NT2/D1 (cell line): ENCODE data around the gene P4HA2.

Source experiments
- DNase-seq: peaks from one replicate; pipeline ENCODE4 v3.0.0-alpha.2; 2011; ENCODE audit warnings: low read depth, low spot score
- H3K27me3 ChIP-seq: 2 replicates; pipeline ENCODE4 v1.6.0; 2011; ENCODE audit warnings: mild to moderate bottlenecking; ENCODE audit not compliant: insufficient read length, insufficient read depth
- H3K36me3 ChIP-seq: 2 replicates; pipeline ENCODE4 v1.6.1; 2011; ENCODE audit warnings: mild to moderate bottlenecking, low read length, mixed read lengths; ENCODE audit not compliant: insufficient read depth, insufficient read length
- H3K4me1 ChIP-seq: 2 replicates; pipeline ENCODE4 v1.5.1; 2011; ENCODE audit not compliant: insufficient read depth, insufficient read length
- H3K4me3 ChIP-seq: 2 replicates; pipeline ENCODE4 v1.5.1; 2011; ENCODE audit warnings: low read depth; ENCODE audit not compliant: insufficient read length
- H3K9ac ChIP-seq: 2 replicates; pipeline ENCODE4 v1.6.0; 2011; ENCODE audit warnings: low read depth; ENCODE audit not compliant: insufficient read length
- H3K9me3 ChIP-seq: 2 replicates; pipeline ENCODE4 v1.5.1; 2011; ENCODE audit warnings: mild to moderate bottlenecking, low read length; ENCODE audit not compliant: insufficient read depth
- SUZ12 ChIP-seq: IDR thresholded peaks from 2 replicates; pipeline ENCODE4 v1.6.1; 2011; ENCODE audit not compliant: insufficient read length, insufficient read depth; ENCODE audit errors: extremely low read depth
- YY1 ChIP-seq: IDR thresholded peaks from 2 replicates; pipeline ENCODE4 v1.6.1; 2011; ENCODE audit not compliant: insufficient read length, insufficient read depth
- ZNF274 ChIP-seq: IDR thresholded peaks from 2 replicates; pipeline ENCODE4 v1.6.1; 2011; ENCODE audit warnings: mild to moderate bottlenecking, low read depth, low read length

P4HA2 gene

DNA sequence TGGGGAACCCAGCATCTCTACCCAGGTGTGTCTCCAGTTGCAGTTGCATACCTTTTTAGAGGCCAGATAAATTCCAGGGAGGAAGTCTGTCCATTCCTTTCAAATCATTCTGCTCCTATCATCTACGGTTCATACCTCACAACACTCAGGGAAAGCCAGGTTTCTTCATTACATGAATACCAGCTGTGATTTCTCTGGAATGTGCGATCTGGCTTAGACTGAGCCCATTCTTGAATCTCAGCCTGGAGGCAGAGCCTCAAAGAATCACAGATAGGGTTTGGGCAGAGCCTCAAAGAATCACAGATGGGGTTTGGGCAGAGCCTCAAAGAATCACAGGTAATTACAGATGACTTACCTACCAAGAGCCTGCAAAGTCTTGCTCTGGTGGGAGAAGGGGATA, 7.2 kb downstream of the P4HA2 start:
- no peak for DNase-seq
- no peak for TF ChIP-seq YY1
- TF ChIP-seq SUZ12 = no peak
- no peak for TF ChIP-seq ZNF274
- Histone ChIP-seq H3K9ac (no peak overlapping the region), H3K36me3 (peaks cover 18% of the 10 kb centered on the region), H3K4me3 (no peak overlapping the region), H3K9me3 (no peaks in the 10 kb centered on the region), H3K4me1 (peaks cover 3% of the 10 kb centered on the region), H3K27me3 (no peaks in the 10 kb centered on the region)

DNA sequence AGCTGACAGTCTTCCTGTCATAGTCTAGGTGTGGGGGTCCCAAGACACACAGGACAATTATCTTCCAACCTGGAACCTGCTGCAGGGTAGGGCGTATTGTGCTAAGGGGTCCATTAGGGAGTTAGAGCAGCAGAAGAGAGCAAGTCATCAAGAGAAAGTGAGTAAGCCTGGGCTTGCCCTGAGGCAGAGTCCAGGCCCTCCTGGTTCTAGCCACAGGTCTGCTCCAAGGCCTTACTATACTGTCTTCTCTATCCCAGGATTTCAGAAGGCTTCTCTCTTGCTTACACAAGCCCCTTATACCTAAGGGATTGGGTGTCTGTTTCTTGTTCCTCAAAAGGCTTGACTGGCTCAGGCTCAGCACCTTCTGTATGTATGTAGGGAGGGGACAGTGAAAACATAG, 7.7 kb downstream of the P4HA2 start:
- Histone ChIP-seq H3K27me3 (no peaks in the 10 kb centered on the region), H3K4me1 (no peaks in the 10 kb centered on the region), H3K4me3 (no peak overlapping the region), H3K9ac (no peak overlapping the region), H3K9me3 (no peaks in the 10 kb centered on the region), H3K36me3 (peaks cover 18% of the 10 kb centered on the region)
- DNase-seq = no peak
- TF ChIP-seq ZNF274 (no peak), SUZ12 (no peak), YY1 (no peak)

DNA sequence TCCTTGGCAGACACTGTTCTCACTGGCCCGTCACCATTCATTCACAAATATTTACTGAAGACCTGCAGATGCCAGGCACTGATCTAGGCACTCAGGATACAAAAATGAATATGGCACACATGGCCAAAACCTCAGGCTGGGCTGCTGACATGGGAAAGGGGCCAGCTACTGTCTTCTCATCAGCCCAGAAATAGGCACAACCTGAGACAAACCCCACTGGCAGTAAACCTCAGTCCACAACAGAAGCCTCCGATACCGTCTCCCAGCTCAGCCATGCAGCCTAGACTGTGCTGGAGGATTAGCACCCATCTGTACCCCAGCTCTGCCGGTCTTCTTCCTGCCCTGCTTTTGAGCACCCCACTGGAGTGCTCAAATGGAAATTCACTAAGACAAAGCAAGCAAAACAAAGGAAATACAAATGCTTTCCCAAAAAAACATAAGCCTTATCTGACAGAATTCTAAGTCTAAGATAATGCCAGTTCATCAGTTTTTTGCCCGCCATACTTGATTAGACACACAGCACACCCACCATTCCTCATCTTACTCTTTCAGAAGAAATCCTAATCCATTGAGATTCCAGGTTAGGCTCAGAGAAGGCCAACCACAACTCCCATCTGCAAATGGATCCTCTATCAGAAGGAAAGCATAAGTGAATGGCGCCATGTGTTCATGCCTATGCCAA, 8.2 kb downstream of the P4HA2 start:
- Histone ChIP-seq H3K4me3 (no peak overlapping the region), H3K4me1 (no peaks in the 10 kb centered on the region), H3K27me3 (no peaks in the 10 kb centered on the region), H3K9me3 (no peaks in the 10 kb centered on the region), H3K9ac (no peak overlapping the region), H3K36me3 (peaks cover 22% of the 10 kb centered on the region)
- no peak for DNase-seq
- TF ChIP-seq ZNF274 (no peak), SUZ12 (no peak)

DNA sequence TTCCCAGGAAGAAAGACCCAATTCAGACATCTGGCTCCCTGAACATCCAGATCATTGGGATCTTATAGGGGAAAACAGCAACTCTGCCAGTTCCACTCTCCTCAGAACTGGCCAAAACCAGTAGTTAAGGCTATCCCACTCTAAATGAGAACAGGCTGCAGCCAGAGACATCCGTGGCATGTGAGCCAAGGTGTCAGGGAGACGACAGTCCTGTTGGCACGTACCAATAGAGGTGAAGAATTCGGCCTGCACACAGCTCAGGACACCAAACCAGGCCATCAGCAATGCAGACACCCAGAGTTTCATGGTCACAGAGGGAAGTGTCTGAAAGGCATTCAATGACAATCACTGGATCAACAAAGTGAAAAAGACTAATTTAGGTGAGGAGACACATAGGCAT, 9.3 kb downstream of the P4HA2 start:
- Histone ChIP-seq H3K9ac (no peak overlapping the region), H3K9me3 (no peaks in the 10 kb centered on the region), H3K36me3 (peaks cover 29% of the 10 kb centered on the region), H3K4me1 (no peaks in the 10 kb centered on the region), H3K4me3 (no peak overlapping the region), H3K27me3 (no peaks in the 10 kb centered on the region)
- no peak for TF ChIP-seq YY1
- TF ChIP-seq ZNF274 = no peak
- no peak for TF ChIP-seq SUZ12
- no peak for DNase-seq

DNA sequence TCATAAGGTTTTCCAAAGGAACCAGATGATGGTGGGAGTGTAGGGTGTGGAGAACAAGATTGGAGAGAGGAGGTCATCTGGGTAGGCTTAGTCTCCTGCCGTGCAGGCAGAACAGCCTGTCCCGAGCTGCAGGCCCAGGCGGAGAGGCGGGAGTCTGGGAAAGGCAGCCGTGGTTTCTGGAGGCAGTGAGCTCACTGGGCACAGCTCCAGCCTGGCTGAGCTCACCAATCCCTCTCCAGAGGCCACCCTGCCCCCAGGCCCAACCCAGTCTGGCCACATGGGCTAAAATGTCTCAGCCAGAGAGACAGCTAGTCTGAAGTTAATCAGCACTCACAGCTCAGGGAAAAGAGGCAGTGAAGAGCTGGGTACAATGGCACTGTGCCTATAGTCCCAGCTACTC, 12.3 kb downstream of the P4HA2 start:
- Histone ChIP-seq H3K36me3 (peaks cover 49% of the 10 kb centered on the region), H3K27me3 (no peaks in the 10 kb centered on the region), H3K4me1 (no peaks in the 10 kb centered on the region), H3K9me3 (no peaks in the 10 kb centered on the region), H3K4me3 (no peak overlapping the region), H3K9ac (no peak overlapping the region)
- DNase-seq = no peak
- TF ChIP-seq YY1 = no peak
- no peak for TF ChIP-seq SUZ12
- TF ChIP-seq ZNF274 = no peak

DNA sequence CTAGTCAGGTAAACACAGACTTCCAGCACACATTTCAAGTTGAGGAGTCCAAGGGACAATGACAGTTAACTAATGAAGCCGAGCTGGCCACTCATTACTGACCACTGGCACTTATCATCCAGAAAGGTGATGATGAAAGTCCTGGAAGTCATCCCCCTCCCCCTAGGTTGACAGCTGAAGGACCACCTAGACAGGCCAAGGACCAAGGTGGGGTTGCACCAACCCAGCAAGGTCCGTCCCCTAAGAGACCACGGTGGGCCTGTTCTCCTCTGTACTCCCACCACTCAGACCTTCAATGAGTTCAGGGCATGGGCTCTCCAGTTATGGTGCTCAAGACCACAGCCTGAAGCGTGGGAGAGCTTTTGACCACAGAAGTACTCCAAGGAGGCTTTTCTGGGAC, 13.2 kb downstream of the P4HA2 start:
- H3K36me3 ChIP-seq = peaks cover 55% of the 10 kb centered on the region

DNA sequence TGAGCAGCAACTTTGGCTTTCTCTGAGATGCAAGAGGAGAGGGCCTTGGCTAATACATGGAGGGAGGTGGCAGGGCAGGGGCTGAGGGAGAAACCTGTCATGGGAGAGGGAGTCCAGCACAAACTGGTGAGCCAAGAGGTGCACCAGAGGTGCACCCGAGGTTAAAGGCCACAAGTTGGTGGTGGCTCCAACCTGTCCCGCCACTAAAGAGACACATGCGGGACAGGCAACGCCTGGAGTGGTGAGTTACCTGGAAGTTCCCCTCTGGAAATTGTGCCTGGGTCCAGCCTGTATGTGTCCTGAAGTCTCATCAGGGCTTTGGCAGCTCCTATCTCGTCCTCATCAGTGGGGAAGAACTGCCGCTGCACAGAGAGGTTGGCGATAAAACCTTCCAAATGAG, 14.0 kb downstream of the P4HA2 start:
- H3K36me3 ChIP-seq = peaks cover 58% of the 10 kb centered on the region

More for the DNA sequence above, 13.2 kb downstream of the P4HA2 start:
- no peaks in the 10 kb centered on the region for H3K4me1 ChIP-seq
- no peak overlapping the region for H3K4me3 ChIP-seq
- H3K9me3 ChIP-seq = no peaks in the 10 kb centered on the region
- no peak for DNase-seq
- H3K9ac ChIP-seq = no peak overlapping the region
- TF ChIP-seq SUZ12 = no peak
- no peak for TF ChIP-seq YY1
- TF ChIP-seq ZNF274 = no peak
- H3K27me3 ChIP-seq = no peaks in the 10 kb centered on the region

More for the DNA sequence above, 14.0 kb downstream of the P4HA2 start:
- H3K9ac ChIP-seq = no peak overlapping the region
- no peaks in the 10 kb centered on the region for H3K9me3 ChIP-seq
- H3K27me3 ChIP-seq = no peaks in the 10 kb centered on the region
- TF ChIP-seq SUZ12 (no peak), ZNF274 (no peak), YY1 (no peak)
- no peak overlapping the region for H3K4me3 ChIP-seq
- no peaks in the 10 kb centered on the region for H3K4me1 ChIP-seq
- DNase-seq = no peak
